Ovary (tissue), 9 donors: ENCODE data around the gene TRAPPC5. TPM values are rescaled to one million over a fixed set of nuclear protein-coding genes. Genes with fewer than 3 reads are reported as not detected.

Experiments used
- DNase-seq, 5 donors: peaks; one replicate each; pipeline ENCODE4 v3.0.0-alpha.2; 2019 to 2020
- H3K27ac ChIP-seq, 2 donors: fragments of 200-600 bp; one replicate each; pipeline versions ENCODE4 v1.5.1 to v1.8.0; 2019 to 2022
- H3K27me3 ChIP-seq: fragments of 200-600 bp; one replicate; pipeline ENCODE4 v1.8.0; 2022
- H3K36me3 ChIP-seq: fragments of 200-600 bp; sonication (generic); one replicate; pipeline ENCODE4 v1.5.1; 2019
- H3K4me1 ChIP-seq: one replicate; pipeline ENCODE4 v1.8.1; 2013; ENCODE audit warnings: mild to moderate bottlenecking, moderate library complexity; ENCODE audit not compliant: insufficient read depth
- H3K4me3 ChIP-seq: fragments of 200-600 bp; sonication (generic); one replicate; pipeline ENCODE4 v1.5.1; 2017
- H3K9me3 ChIP-seq, 2 donors: fragments of 200-600 bp in 1 of 2; sonication (generic) in 1 of 2; one replicate each; pipeline versions ENCODE4 v1.5.1 to v1.8.1; 2013 to 2019; ENCODE audit warnings: mild to moderate bottlenecking in 1 of 2, moderate library complexity in 1 of 2
- EP300 ChIP-seq: sonication (generic); formaldehyde crosslinking; IDR thresholded peaks from one replicate; pipeline ENCODE4 v1.6.1; 2017; ENCODE audit warnings: antibody characterized with exemption
- POLR2A ChIP-seq: fragments of 450-650 bp; IDR thresholded peaks from one replicate; pipeline ENCODE4 v1.6.1; 2017; ENCODE audit warnings: antibody characterized with exemption, mild to moderate bottlenecking, moderate library complexity
- WGBS, 3 donors: extraction: QIAGEN DNeasy Blood & Tissue Kit in 1 of 3; methylation state at CpG; one replicate each; pipeline versions ENCODE4 v1.1.5 to v1.1.7; 2013 to 2017; 5-methylcytosine and 5-hydroxymethylcytosine counted together
- intact Hi-C, 4 donors: fragments of 100-400 bp; cut with DNase I; formaldehyde crosslinking; loops; one replicate each; pipeline versions ENCODE4 v1.11.0 to v1.15.1; 2022 to 2023
- polyA plus RNA-seq, 2 donors: library from polyadenylated mRNA; stranded (reverse); fragments of 200-250 nt in 1 of 2; fragments of 350-450 nt in 1 of 2; fragmentation: Illumina TruSeq in 1 of 2; extraction: RNeasy Lipid Tissue Mini Kit (QIAGEN cat#74804) in 1 of 2; gene quantifications; one replicate each; pipeline ENCODE4 v1.2.3, GENCODE V29; 2013 to 2014
- total RNA-seq, 7 donors: library from RNA; depleted of rRNA in 2 of 7; stranded (reverse); fragments of >200 nt in 2 of 7; fragmentation: NEBNext Ultra II Directional in 3 of 7; extraction: Animal tissue kit (Norgen Biotek cat#: 25700) in 3 of 7; gene quantifications; one replicate each; pipeline versions ENCODE4 v1.1.0 to v1.2.4, GENCODE V29; 2016 to 2023
- TF ChIP-seq, protein P1 (sequence below), 3 donors: fragments of 450-650 bp in 2 of 3; fragments of 200-600 bp in 1 of 3; IDR thresholded peaks; one replicate each; pipeline versions ENCODE4 v1.5.1 to v1.8.0; 2016 to 2022; ENCODE audit warnings: antibody characterized with exemption in 3 of 3, mild to moderate bottlenecking in 1 of 3
- donor health status: DM: no; HTN: no; CAD: no; lungs with moderate emphysema.
- donor health status: DM: no; HTN: no; CAD: no.
- donor health status: Bipolar disorder and iron deficiency.
- donor health status: DM: yes; HTN: yes; CAD: no.
- donor health status: DM: no; HTN: no; CAD: no.
- donor health status: DM: yes; HTN: yes; CAD: no.

TRAPPC5 gene
- total and polyA plus RNA-seq, 9 donors: 0.32 to 111 (median 66.5) TPM

DNA sequence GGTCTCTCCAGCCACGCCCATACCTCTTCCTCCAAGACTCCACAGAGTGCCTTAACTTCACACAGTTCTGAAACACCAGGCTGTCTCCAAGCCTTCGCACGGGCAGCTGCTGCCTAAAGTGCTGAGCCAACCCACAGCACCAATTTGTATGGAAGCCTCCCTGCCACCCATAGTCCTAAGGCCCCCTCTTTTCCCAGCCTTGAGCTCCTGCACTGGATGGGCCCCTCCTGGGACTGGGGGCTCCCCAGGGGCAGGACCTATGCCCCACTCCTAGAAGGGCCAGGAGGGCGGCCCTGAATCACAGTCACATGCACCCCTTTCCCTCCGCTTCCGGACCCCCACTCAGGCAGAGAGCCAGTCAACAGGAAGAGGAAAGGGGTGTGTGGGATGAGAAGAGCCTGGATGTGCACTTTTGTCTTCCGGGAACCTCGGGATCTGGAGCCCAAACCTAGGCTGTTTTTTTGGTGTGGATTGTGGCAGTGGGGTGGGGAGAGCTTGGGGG is 26.4 kb downstream of the TRAPPC5 start:
- no peak for DNase-seq
- H3K4me3 ChIP-seq: no peak overlapping the region
- no peak overlapping the region for H3K27ac ChIP-seq
- intact Hi-C loops: no loop called here
- H3K9me3 ChIP-seq: no peaks in the 10 kb centered on the region
- WGBS, 3 donors: 56 to 61% (median 58%) methylated on average over 8 of the region's 8 CpGs
- H3K36me3 ChIP-seq: no peaks in the 10 kb centered on the region
- no peaks in the 10 kb centered on the region for H3K4me1 ChIP-seq
- H3K27me3 ChIP-seq: no peaks in the 10 kb centered on the region
- TF ChIP-seq, protein P1, sequence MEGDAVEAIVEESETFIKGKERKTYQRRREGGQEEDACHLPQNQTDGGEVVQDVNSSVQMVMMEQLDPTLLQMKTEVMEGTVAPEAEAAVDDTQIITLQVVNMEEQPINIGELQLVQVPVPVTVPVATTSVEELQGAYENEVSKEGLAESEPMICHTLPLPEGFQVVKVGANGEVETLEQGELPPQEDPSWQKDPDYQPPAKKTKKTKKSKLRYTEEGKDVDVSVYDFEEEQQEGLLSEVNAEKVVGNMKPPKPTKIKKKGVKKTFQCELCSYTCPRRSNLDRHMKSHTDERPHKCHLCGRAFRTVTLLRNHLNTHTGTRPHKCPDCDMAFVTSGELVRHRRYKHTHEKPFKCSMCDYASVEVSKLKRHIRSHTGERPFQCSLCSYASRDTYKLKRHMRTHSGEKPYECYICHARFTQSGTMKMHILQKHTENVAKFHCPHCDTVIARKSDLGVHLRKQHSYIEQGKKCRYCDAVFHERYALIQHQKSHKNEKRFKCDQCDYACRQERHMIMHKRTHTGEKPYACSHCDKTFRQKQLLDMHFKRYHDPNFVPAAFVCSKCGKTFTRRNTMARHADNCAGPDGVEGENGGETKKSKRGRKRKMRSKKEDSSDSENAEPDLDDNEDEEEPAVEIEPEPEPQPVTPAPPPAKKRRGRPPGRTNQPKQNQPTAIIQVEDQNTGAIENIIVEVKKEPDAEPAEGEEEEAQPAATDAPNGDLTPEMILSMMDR (IDR thresholded peaks at IDR 0.05): no peak
- TF ChIP-seq POLR2A (no peak), EP300 (no peak)

DNA sequence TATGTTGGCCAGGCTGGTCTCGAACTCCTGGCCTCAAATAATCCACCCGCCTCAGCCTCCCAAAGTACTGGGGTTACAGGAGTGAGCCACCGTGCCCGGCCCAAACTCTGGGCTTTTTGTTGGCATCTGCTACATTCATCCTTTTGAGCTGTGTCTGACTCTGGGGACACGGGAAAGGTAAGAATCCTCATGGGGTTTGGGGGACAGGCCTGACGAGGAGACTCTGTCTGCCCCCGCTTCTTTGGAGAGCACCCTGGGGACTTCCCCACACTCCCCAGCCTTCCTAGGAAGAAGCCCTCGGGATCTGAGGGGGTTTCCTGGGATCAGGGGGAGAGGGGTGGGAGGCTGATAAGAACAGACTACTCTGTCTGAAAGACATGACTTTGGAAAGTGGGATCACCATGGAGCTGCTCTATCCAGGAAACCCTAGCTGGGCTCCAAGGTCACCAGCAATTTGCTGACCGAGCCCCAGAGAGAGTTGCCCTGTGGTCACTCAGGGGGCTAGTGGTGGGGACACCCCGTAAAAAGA is 29.4 kb downstream of the TRAPPC5 start:
- no peaks in the 10 kb centered on the region for H3K9me3 ChIP-seq
- TF ChIP-seq POLR2A (no peak), EP300 (no peak)
- TF ChIP-seq, protein P1 (IDR thresholded peaks at IDR 0.05): no peak
- H3K4me3 ChIP-seq: no peak overlapping the region
- H3K36me3 ChIP-seq: no peaks in the 10 kb centered on the region
- no peaks in the 10 kb centered on the region for H3K4me1 ChIP-seq
- 65 to 72% (median 68%) methylated on average over 10 of the region's 10 CpGs for WGBS, 3 donors
- no peaks in the 10 kb centered on the region for H3K27me3 ChIP-seq
- no peak for DNase-seq
- H3K27ac ChIP-seq: no peak overlapping the region
- intact Hi-C loops: loop anchor here in 1 of 4 donors (10.0 kb wide), 1 partner anchor 1535 kb away; no protein-coding TSS in a partner anchor

DNA sequence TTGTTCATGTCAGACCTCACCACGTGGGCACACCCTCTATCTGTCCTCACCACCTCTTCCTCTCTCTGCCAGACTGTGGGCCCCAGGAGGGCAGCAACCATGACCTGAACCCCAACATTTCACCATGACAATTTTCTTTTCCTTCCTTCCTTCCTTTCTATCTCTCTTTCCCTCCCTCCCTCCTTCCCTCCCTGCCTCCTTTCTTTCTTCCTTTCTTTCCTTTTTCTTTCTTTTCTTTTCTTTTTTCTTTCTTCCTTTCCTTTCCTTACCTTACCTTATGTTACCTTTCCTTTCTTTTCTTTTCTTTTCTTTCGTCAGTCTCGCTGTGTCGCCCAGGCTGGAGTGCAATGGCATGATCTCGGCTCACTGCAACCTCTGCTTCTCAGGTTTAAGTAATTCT is 30.0 kb downstream of the TRAPPC5 start:
- DNase-seq: no peak
- H3K4me3 ChIP-seq: no peak overlapping the region
- no peak overlapping the region for H3K27ac ChIP-seq
- TF ChIP-seq POLR2A (no peak), EP300 (no peak)
- TF ChIP-seq, protein P1 (IDR thresholded peaks at IDR 0.05): no peak
- H3K9me3 ChIP-seq: no peaks in the 10 kb centered on the region
- no peaks in the 10 kb centered on the region for H3K4me1 ChIP-seq
- 81 to 84% (median 84%) methylated on average over 5 of the region's 5 CpGs for WGBS, 3 donors
- no peaks in the 10 kb centered on the region for H3K36me3 ChIP-seq
- intact Hi-C loops: loop anchor here in 1 of 4 donors (10.0 kb wide), 1 partner anchor 1536 kb away; no protein-coding TSS in a partner anchor
- no peaks in the 10 kb centered on the region for H3K27me3 ChIP-seq

DNA sequence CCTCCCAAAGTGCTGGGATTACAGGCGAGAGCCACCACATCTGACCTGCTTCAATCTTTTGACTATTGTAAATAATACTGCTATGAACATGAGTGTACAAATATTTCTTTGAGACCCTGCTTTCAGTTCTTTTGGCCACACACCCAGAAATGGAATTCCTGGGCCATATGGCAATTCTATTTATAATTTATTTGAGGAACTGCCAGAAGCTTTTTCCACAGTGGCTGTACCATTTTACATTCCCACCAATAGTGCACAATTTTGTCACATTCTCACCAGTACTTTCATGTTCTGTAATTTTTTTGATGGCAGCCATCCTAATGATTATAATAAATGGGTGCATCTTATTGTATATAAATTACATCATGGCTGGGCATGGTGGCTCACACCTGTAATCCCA is 35.0 kb downstream of the TRAPPC5 start:
- WGBS, 3 donors: 42 to 78% (median 48%) methylated on average over 1 of the region's 1 CpG
- Histone ChIP-seq H3K36me3 (no peaks in the 10 kb centered on the region), H3K9me3 (no peaks in the 10 kb centered on the region), H3K27ac (no peak overlapping the region), H3K4me3 (no peak overlapping the region), H3K4me1 (no peaks in the 10 kb centered on the region), H3K27me3 (no peaks in the 10 kb centered on the region)
- DNase-seq: no peak
- intact Hi-C loops: loop anchor here in 1 of 4 donors (10.0 kb wide), 1 partner anchor 1541 kb away; no protein-coding TSS in a partner anchor
- TF ChIP-seq, protein P1 (IDR thresholded peaks at IDR 0.05): no peak
- TF ChIP-seq POLR2A: no peak
- no peak for TF ChIP-seq EP300
